HG02885 (cell line): Measurements from ENCODE around the gene CREB5.
A peak's percentile ranks its signal among the peaks of the same experiment; 100 is the strongest.

Experiments used
- ATAC-seq: cut with Tn5 transposase; IDR thresholded peaks from one replicate; pipeline ENCODE4 v1.9.1; 2021; ENCODE audit warnings: mild to moderate bottlenecking; ENCODE audit not compliant: unreplicated experiment, poor library complexity

The CREB5 gene

DNA sequence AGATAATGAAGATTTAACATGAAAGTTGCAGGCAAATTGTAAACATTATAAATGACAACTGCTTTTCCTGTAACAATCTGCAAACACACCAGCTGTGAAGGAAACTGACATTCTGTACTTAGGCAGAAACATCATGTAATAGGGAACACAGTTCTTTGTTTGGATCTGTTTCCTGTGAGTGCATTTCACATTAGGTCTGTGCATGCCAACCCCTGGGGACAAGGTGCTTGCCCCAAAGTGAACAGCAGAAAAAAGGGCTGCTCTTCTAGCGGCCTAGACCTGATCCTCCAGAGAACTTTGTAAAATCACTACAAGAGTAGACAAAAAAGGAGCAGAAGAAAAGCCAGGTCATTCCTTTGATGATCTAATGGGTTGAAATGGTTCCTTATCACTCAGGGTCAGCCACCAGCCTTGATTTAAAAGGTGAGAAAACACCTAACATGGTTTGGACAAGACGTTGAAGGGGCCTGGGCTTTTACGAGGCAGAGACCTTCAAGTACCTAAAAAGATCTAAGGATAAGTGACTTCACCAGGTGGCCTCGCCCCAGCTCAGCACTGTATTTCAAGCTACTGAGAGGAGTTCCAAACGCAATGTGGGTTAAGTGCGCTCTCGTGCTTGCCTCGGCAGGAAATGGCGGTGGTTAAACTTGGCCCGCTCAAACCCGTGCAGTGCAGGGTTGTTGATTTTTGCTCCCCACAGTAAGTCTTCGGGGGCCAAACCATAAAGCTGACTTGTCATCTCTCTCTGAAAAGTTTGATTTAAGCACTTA, 249.7 kb downstream of the CREB5 start:
- ATAC-seq, result peak; percentile 79

DNA sequence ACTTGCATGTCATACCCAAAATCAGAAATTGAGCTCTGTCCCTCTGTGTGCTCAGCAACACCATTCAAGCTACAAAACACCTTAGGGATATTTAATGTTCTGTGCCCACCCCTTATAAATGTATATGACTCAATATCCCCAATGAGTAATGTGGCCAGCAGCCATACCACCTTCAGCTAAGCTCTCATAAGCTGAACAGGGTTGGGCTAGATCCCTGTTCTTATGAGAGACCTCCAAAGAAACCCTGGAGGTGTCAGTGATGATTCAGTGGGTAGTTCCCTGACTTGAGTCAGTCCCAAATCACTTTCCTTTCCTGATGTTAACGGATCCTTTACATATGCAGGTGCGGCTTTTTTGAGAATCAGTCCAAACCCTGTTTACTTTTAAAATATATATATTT, 253.8 kb downstream of the CREB5 start:
- no peak for ATAC-seq

DNA sequence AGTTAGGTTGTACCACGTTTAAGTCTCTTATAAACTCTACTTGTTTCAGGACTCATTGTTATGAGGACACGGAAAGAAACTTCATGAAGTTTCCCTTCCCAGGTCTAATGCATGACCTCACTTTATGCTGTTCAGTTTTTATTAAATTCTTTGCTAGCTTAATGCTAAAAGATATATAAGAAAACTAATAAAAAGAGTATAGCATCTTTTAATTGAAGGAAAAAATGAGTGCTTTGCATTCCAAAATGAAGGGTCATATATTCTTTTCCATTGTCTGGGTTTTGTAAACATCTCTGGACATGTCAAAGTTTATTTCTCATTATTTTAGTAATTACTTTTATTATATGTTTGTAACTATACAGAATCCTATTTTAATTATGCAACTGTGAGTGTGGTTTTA, 255.8 kb downstream of the CREB5 start:
- ATAC-seq, result no peak

DNA sequence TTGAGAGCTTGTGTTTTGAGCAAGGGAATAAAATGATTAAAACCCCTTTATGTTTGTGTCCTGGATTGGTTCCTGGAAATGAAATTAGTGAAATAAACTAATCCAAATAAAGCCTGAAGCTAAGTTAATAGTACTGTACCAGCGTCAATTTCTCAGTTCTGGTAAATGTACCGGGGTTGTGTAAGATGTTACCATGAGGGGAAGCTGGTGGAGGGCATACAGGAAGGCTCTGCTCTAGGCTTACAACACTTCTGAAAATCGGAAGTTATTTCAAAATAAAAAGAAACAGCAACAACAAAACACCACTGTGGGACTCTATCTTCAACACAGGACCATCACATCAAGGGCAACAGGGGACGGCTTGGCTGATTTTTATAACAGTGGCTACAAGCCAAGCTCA, 257.0 kb downstream of the CREB5 start:
- no peak for ATAC-seq

DNA sequence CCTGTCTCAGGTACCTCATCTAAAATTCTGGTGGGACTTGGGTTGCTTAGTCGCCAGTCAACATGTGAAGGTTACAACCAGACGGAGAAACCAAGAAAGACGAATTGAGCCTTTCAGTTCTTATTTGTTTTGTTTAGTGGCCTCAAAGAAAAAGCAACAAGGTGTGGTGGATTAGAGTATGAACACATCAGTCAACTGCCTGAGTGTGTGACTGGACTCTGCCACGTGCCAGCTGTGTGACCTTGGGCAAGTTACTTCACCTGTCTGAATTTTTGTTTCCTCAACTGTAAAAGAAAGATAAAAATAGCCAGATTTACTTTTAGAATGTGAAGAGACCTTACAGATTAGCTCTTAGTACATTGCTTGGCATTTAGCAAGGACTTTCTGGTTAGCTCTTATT, 259.2 kb downstream of the CREB5 start:
- ATAC-seq, result no peak

DNA sequence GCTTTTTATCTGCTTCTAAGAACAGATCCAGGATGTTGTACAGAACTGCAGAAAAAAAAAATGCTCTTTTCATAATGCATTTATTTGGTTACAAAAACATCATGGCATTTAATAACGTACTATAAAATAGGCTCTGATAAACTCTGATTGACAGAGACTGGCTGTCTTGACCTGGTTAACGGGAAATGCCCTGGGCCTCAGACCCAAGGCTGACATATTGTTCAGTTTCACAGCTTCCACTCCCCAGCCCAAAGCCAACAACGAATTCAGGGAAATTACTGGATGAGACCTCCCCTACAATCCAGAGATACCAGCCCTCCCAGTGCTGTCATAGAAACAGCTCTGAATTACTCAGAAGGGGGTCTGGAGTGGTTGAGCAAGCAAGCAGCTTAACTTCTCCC, 260.1 kb downstream of the CREB5 start:
- no peak for ATAC-seq

DNA sequence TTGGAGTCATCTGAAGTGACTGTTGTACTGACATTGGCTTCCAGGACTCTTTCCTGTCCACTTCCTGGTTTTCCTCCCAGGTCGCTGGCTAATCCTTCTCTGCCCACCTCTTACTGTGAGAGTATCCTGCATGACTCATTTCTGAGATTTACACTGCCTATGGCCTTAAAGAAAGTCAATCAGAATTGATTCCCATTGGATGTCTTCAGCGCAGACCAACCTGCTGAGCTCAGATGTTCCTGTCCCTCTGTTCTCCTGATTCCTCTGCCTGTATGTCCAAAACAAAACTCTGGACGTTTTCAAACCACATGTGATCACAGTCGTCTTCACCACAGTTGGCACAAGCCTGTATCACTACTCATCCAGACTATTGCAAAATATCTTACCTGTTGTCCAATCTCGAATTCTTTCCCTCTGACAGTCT, 262.1 kb downstream of the CREB5 start:
- no peak for ATAC-seq

DNA sequence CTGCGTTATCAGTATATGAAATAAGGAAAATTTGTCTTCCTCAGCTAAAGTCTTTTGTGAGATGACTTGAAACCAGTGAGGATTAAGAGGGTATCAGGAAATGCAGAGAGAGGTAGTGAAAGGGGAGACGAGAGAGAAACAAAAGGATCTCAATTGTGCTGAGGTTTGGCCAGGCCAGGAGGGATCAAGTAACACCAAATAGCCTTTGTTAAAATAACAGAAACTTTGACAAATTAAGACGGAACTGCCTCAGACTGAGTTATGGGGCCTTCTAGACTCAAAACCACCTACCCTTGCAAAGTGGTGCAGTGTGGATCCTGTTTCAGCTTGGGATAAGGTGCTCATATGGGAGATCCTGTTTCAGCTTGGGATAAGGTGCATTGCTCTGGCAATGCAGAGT, 263.1 kb downstream of the CREB5 start:
- no peak for ATAC-seq

DNA sequence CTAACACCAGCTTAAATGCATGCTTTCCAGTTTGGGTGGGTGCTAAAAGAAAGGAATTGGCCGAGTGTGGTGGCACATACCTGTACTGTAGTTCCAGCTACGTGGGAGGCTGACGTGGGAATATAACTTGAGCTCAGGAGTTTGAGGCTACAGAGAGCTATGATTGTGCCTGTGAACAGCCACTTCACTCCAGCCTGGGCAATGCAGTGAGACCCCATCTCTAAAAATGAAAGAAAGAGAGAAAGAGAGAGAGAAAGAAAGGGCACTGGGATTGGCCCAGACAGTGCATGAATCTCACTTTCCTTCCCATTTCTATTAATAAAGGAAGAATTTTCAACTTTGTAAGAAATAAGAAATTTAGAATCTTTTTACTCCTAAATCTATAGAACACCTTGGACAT, 265.4 kb downstream of the CREB5 start:
- no peak for ATAC-seq

DNA sequence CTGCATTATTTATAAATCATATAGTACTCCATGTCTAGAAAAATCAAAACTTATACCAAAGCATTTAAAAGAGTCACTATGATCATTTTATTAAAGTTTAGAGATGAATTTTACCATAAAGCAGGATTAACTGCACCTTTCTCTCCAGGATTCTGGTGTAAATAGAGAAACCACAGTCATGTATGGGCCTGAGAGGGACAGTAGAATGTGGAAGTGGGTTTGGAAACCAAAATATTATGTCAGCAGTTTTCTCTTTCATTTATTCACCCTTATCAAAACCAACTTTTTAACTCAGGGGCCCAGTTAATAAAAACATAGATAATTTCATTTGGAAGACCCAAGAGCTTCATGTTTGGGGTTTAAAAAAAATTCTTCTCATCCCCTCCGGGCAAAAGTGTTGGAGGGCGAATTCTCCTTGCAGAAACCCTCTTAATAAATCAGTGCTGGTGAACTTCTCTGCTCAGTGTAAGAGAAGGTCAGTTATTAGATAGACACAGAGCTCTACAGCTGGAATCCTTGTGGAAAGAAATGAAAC, 266.2 kb downstream of the CREB5 start:
- ATAC-seq, result no peak

DNA sequence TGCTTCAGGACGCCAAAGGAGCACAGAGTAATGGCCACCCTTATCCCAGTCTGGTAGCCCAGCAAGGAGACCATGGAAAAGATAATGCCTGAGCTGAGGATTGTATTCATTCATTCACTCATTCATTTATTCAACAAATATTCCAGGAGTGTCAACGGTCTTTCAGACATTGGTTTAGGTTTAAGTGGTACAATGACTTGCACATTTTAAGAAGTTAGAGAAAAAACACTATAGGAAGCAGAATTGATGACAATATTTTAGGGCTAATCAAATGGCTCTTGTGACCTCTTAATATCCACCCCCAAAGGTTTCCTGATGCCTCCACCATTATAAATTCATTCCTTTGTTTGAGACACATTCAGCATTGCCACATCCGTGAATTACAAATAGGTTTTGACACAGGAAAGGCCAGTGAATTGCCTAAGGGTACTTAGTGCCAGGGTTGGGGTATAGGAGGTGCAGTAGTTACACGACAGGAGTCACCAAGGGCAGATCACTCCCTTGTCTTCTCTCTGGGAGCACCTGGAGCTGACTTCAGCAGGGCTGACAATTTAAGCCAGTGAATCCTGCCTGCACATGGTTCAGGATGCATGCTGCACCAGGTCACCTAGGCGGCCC, 269.5 kb downstream of the CREB5 start:
- ATAC-seq, result no peak

DNA sequence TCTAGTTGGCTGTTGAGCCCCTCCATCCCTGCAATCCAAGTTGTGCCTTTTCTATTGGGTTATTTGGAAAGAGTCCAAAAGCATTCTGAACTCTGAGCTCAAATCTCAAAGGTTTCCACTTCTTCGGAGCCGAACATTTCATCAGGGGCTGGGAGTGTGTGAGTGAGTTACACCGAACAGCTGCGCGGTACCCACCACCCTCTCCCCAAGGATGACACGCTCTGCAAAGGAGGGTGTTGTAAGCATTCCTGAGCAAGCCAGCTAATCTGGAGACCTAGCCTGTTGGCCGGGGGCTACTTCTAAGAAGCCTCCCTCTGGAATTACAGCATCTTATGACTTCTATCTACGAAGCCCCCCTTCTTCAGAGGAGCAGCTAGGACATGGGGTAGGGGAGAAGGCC, 270.5 kb downstream of the CREB5 start:
- no peak for ATAC-seq

DNA sequence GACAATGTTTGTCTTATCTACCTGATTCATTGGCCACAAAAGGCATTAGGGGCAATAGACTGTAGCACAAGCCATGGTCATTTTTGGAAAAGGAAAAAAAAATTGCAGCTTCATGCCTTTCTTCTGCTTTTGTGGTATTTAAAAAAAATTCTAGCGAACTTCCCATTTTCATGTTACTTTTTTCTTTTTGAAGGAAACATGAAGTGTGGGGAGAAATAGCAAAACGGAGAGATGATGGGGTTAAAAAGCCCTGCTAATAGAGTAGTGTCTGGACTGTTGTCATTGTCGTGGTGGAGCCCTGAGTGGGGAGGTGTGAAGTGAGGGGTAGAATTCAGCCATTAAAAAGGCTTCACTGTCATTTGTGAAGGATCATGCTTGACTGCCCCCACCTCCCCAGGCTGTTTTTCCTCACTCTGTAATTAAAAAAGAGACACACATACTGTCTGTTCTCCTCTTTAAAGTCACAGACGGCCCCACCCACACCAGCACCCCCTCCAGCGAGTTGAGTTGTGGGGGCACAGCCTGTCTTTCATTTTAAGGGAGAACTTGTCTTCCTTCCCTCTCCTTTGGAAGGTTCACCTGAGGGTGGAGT, 272.4 kb downstream of the CREB5 start:
- ATAC-seq, result no peak

DNA sequence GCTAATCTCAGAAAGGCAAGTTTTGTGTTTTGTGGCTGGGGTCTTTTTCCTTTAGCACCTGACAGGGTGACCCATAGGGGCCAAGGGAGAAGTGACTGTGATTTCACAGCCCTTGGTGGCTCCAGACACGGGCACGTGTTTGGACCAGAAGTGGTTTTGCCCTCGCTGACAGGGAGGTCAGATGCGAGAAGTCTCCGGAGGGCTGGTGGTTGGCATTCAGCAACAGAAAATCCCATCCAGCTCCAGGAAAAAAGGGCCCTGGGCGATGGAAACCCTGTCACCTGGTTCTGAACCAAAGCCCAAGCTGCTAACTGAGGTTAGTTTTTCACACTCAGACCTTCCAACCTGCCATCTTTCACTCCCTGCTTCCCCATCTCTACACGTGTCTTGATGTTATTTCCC, 272.9 kb downstream of the CREB5 start:
- peak; percentile 24 for ATAC-seq

DNA sequence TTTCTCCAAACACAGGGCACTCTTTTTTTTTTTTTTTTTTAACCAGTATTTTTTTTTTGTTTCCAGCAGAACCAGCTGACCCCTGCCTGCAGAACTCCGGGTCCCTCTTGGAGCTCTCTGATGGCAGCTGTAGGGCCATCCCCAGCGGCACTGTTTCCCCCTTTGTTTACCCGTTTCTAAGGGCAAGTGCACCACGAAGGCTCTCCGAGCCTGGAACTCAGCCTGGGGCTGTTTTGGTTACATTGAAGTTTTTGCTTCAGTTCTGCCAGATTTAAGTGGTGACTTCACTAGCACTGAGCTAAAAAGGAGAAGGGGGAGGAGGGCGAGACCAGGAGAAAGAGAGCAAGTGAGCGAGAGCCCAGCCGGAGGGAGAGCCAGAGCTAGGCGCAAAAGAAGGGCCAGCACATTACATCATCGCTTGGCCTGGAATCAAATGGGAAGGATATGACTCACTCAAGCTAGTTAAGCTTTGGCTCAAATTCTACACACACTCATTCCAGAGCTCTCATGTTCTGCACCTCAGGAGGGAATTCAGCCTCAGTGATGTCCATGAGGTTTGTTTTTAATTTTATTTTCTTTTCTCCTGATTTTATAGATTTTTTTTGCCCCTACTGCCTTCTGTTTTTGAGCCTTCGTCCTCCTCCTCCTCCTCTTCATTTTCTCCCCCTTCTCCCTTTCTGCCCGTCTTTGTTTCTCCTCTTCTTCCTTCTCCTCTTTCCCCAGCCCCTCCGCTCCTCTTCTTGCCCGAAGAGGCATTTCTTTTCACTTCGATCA, 273.5 kb downstream of the CREB5 start:
- peak; percentile 77 for ATAC-seq

DNA sequence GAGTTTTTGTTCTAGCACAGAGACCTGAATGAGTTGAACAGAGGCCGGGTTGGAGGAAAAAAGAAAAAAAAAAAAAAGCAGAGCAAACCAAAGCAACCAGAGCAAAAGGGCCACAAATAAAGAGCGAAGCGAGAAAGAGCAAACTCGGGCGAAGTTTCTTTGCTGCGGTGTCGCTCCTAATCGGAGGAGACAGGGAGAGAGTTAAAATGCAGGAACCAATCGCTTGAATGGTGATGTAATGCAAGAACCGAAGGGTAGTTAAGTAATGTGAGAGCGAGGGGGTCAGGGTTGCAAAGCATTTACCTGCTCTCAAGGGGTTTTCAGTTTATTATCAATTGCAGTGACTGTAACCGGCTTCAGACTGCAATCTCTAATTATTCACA, 274.1 kb downstream of the CREB5 start:
- ATAC-seq, result no peak

DNA sequence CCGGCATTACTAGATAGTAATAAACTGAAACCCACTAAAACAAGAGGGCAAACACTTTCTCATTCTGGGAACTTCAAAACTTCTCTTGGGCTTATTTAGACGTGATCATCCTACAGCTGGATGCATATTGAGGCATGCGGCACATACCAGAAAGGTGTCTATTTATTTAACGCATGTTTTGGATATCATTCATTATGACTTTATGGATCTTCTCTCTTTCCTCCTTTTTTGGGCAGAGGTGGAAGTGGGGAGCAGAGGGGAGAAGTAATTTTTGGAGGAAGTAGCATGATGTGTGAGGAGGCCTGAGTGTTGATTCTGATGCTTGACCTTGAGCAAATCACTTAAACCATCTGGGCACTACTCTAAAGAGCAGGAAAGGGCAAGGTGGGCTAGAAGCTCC, 275.2 kb downstream of the CREB5 start:
- no peak for ATAC-seq

DNA sequence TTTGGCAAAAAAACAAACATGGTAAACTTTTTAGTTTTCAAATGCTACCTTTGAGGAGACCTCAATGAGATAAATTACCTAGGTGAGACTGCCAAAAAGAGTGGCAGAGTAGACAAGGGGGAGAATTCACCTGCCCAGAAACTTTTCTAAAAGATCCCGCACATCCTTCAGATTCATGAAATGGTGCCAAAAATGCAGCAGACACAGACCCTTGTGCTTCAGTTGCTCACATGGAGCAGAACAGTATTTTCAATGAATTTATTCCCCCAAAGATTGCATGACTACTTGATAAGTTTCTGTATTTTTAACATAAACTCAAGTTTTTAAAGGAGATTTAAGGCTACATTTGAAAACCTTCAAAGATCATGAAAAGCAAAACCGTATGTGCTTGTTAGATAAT, 275.9 kb downstream of the CREB5 start:
- no peak for ATAC-seq

DNA sequence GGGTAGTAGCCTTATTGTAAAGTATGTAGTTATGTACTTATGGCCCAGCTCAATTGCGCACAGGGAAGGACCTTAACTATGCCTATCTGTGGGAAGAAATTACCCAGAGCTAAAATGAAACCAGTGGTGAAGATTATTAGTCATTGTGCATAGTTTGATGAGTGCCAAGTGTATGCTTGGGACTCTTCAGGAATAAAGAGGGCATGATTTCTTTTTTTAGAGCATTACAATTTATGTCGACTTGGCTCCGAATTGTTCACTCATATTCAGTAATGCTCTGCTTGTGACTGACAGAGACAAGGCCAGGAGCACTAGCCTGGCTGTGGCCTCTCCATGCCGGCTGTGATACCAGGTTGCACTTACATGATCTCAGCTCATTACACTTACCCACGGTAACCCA, 276.3 kb downstream of the CREB5 start:
- no peak for ATAC-seq

DNA sequence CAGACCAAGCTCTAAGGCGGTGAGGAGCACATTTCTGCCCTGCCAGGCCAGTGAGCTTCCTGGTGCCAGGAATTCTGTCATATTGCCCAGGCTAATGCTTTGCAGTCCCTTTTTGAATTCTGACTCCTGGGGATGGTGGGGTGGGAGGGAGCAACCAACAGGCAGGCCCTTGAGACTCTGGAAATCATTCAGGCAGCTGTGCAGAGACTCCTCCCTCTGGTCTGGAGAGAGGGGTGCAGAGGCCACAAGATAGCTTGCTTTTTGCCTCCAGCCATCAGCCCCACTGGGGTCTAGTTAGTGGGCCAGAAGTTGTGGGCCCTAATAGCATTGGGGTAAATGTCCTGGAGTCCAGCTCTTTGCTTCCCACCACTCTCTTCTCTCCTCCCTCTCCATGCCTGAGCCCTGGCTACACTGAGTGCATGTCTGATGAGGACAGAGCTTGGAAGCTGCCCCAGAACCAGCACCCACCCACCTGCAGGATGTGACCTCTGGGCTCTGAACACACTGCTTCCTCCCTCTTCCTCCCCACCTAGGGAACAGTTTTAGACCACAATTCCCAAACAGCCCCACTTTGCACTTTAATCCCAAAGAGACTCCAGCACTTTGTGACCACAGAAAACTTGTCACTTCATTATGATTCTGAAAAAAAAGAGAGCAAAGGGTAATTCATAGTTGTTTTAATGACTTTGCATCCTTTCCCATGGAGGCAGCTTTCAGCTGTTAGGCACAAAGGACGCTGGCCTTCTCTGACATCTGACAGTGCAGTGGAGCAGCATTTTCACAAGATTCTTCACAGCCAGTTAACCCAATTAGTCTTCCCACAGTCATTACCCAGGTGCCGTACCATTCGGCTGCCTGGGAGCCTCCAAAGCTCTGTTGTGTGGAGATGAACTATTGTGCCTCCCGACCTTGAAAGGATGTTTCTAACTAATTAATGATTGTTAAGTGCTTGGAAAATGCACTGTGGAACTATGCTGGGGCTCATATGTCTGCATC, 283.3 kb downstream of the CREB5 start:
- no peak for ATAC-seq
